Dermis microvascular lymphatic vessel endothelial cell (primary cell): ENCODE measurements around the gene ZNF445. TPM values are rescaled to one million over a fixed set of nuclear protein-coding genes. Genes with fewer than 3 reads are reported as not detected.
"Not testable (repeated sequence)": the region's sequence is repeated elsewhere in the genome, so short reads cannot be mapped to it uniquely, and the experiment has no call there.

Experiments used
- DNase-seq, 2 donors: peaks; one replicate each; pipeline versions ENCODE4 v3.0.0 to v3.0.0-alpha.2; 2010; ENCODE audit warnings: low read depth in 2 of 2
- total RNA-seq: library from RNA; depleted of rRNA; stranded (reverse); fragments of >200 nt; gene quantifications from 2 replicates; pipeline ENCODE4 v1.2.1, GENCODE V29; 2014

The ZNF445 gene
- total RNA-seq, 1 donor from 2014 or later = 5.4 TPM

- DNase-seq = no peak
Measured at GRCh38 chr3:44400771-44401170, 76.7 kb downstream of the ZNF445 start.

- DNase-seq = peak; percentile 11 to 17
Measured at GRCh38 chr3:44398853-44399252, 78.6 kb downstream of the ZNF445 start.

- not testable (repeated sequence) for DNase-seq
Measured at GRCh38 chr3:44398271-44398670, 79.2 kb downstream of the ZNF445 start.

GRCh38 chr3:44396200-44397171 is 81.0 kb downstream of the ZNF445 start:
- DNase-seq = no peak

- no peak for DNase-seq
Measured at GRCh38 chr3:44395714-44396113, 81.8 kb downstream of the ZNF445 start.

GRCh38 chr3:44392489-44392888 is 85.0 kb downstream of the ZNF445 start:
- no peak for DNase-seq

GRCh38 chr3:44387404-44387803 is 90.1 kb downstream of the ZNF445 start:
- DNase-seq = no peak

Other genes with a start within 250 kb of the ZNF445 start
- gene TOPAZ1, start 235.8 kb downstream of the ZNF445 start, total RNA-seq = not detected in 2 replicates
- gene TCAIM, start 138.9 kb downstream of the ZNF445 start, total RNA-seq = 17.2 and 19.1 TPM in 2 replicates
- gene ZKSCAN7, start 77.5 kb upstream of the ZNF445 start, total RNA-seq = 1.4 and 2.0 TPM in 2 replicates
- gene ZNF660, start 107.3 kb upstream of the ZNF445 start, total RNA-seq = 0.51 and 0.76 TPM in 2 replicates
- gene ZNF197, start 147.4 kb upstream of the ZNF445 start, total RNA-seq = 5.4 and 6.8 TPM in 2 replicates
- gene ZNF35, start 171.1 kb upstream of the ZNF445 start, total RNA-seq = 10.1 and 12.5 TPM in 2 replicates
- 1.9 and 2.5 TPM in 2 replicates for gene ZNF502, start 235.0 kb upstream of the ZNF445 start, total RNA-seq